C4-2B (cell line): Measurements from ENCODE around the gene AKAP12.

ENCODE experiments used
- H3K27ac ChIP-seq: fragments of 450-650 bp; 2 replicates; pipeline ENCODE4 v1.5.1; 2017
- CTCF ChIP-seq: fragments of 450-650 bp; conservative IDR thresholded peaks from 2 replicates; pipeline ENCODE4 v1.5.1; 2017; ENCODE audit warnings: mild to moderate bottlenecking
- ZFX ChIP-seq: fragments of 450-650 bp; IDR thresholded peaks from 2 replicates; pipeline ENCODE4 v1.6.1; 2017

AKAP12 gene

GRCh38 chr6:151357758-151358436 lies 118.1 kb downstream of the AKAP12 start:
- H3K27ac ChIP-seq: no peak overlapping the region
- TF ChIP-seq CTCF: no peak
- no peak for TF ChIP-seq ZFX

- no peak for TF ChIP-seq CTCF
- no peak for TF ChIP-seq ZFX
- H3K27ac ChIP-seq: no peak overlapping the region
These were observed 118.7 kb downstream of the AKAP12 start for GRCh38 chr6:151358475-151358874.

GRCh38 chr6:151359486-151359885 lies 119.7 kb downstream of the AKAP12 start:
- H3K27ac ChIP-seq: no peak overlapping the region
- TF ChIP-seq CTCF (no peak), ZFX (no peak)

- TF ChIP-seq CTCF: no peak
- TF ChIP-seq ZFX: no peak
- no peak overlapping the region for H3K27ac ChIP-seq
These were observed 125.5 kb downstream of the AKAP12 start for GRCh38 chr6:151365233-151365632.

- no peak; the same call in 1 of the 2 replicates for TF ChIP-seq CTCF
- TF ChIP-seq ZFX: no peak
- H3K27ac ChIP-seq: no peak overlapping the region
These were observed 130.8 kb downstream of the AKAP12 start for GRCh38 chr6:151370509-151371078.

DNA sequence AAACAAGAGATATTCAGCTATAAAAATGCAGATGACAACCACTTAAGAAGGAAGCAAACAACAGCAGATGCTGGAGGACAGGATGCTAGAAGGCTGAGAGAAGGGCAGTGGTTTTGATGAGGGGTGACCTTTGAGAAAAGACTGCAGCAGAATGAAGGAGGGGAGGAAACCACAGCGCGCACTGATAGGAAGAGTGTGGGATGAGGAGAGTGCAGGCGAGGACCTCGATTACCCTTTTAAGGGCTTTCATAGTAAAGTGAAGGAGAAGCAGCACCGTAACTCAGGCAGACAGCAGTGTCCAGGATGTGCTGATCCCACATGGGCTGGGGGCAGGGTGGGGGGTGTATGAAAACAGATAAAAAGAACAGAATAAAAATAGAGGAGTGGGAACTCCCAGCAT lies 132.4 kb downstream of the AKAP12 start:
- H3K27ac ChIP-seq: no peak overlapping the region
- TF ChIP-seq ZFX: no peak
- no peak for TF ChIP-seq CTCF

DNA sequence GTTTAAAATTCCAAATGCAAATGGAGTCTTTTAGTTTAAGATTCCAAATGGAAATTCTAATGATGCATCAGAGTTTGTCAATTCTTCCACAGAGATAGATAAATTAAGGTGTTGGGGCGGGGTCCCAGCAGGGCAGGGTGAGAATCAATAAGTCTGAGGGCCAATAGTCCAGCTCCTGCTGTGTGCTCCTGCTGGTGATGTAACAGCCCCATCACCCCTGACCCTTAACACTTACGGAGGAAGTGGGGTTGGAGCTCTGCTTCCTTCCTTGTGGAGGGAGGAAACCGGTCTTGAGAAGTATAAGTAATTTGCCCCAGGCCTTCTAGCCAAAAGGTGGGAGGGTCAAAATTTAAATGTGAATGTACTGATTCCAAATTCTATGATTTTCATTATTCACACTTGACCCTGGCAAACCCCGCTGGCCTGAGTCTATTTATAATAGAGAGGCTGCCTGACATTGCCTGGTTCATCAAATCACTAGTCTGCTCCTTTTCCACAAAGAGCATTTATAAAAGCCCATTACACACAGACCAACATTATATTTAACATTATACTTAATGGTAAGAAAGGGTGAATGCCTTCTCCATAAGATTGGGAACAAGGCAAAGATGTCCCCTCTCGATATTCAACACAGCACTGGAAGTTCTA lies 134.4 kb downstream of the AKAP12 start:
- H3K27ac ChIP-seq: no peak overlapping the region
- TF ChIP-seq ZFX: no peak
- no peak for TF ChIP-seq CTCF
